ENCODE measurements around the gene ELMO2. TPM values are rescaled to one million over a fixed set of nuclear protein-coding genes. Genes with fewer than 3 reads are reported as not detected.

The ELMO2 gene
- total and polyA plus RNA-seq, 4 donors, result 19.6 to 56.5 (median 45.9) TPM

- TF ChIP-seq CTCF (IDR thresholded peaks at IDR 0.05; ENCODE audit: control extremely low read depth, extremely low read depth), result no peak
- no peak for DNase-seq
- Histone ChIP-seq H3K36me3 (ENCODE audit: control insufficient read depth in 4 of 4, insufficient read depth in 4 of 4, low read length in 4 of 4) (peaks cover 0 to 27% (median 10%) of the 10 kb centered on the region in 4 donors), H3K9ac (ENCODE audit: insufficient read depth in 1 of 2, low read length in 2 of 2) (no peak overlapping the region), H3K4me1 (ENCODE audit: control insufficient read depth in 5 of 5, insufficient read depth in 5 of 5, low read length in 5 of 5) (peaks cover 0 to 13% (median 8%) of the 10 kb centered on the region in 5 donors), H3K4me3 (no peak overlapping the region), H3K27ac (ENCODE audit: low read depth in 1 of 2, low read length in 1 of 2) (peak overlapping the region in 1 of 2 donors; percentile 23), H3K27me3 (ENCODE audit: control insufficient read depth in 3 of 3, insufficient read depth in 3 of 3, low read length in 2 of 3) (no peaks in the 10 kb centered on the region), H3K9me3 (ENCODE audit: control insufficient read depth in 4 of 4, insufficient read depth in 3 of 4, low read length in 3 of 4) (no peaks in the 10 kb centered on the region)
- no peak for ATAC-seq (ENCODE audit: insufficient read depth, low FRiP score)
- WGBS, 2 donors, result 29 to 56% methylated on average over 10 of the region's 10 CpGs
Observed at GRCh38 chr20:46359233-46359751, 47.1 kb downstream of the ELMO2 start.

GRCh38 chr20:46358346-46359058 is 47.9 kb downstream of the ELMO2 start:
- H3K9ac ChIP-seq (ENCODE audit: insufficient read depth in 1 of 2, low read length in 2 of 2), result no peak overlapping the region
- TF ChIP-seq CTCF (IDR thresholded peaks at IDR 0.05; ENCODE audit: control extremely low read depth, extremely low read depth), result no peak
- ATAC-seq (ENCODE audit: insufficient read depth, low FRiP score) (no peak), DNase-seq (no peak)
- H3K27me3 ChIP-seq (ENCODE audit: control insufficient read depth in 3 of 3, insufficient read depth in 3 of 3, low read length in 2 of 3), result no peaks in the 10 kb centered on the region
- WGBS, 2 donors, result 64 to 78% methylated on average over 19 of the region's 19 CpGs
- H3K4me3 ChIP-seq, result no peak overlapping the region
- no peaks in the 10 kb centered on the region for H3K9me3 ChIP-seq (ENCODE audit: control insufficient read depth in 4 of 4, insufficient read depth in 3 of 4, low read length in 3 of 4)
- H3K27ac ChIP-seq (ENCODE audit: low read depth in 1 of 2, low read length in 1 of 2), result peak overlapping the region in 1 of 2 donors; percentile 23
- H3K4me1 ChIP-seq (ENCODE audit: control insufficient read depth in 5 of 5, insufficient read depth in 5 of 5, low read length in 5 of 5), result peaks cover 0 to 13% (median 8%) of the 10 kb centered on the region in 5 donors
- peaks cover 0 to 27% (median 10%) of the 10 kb centered on the region in 4 donors for H3K36me3 ChIP-seq (ENCODE audit: control insufficient read depth in 4 of 4, insufficient read depth in 4 of 4, low read length in 4 of 4)

GRCh38 chr20:46357030-46357514 is 49.3 kb downstream of the ELMO2 start:
- peaks cover 0 to 13% (median 4%) of the 10 kb centered on the region in 5 donors for H3K4me1 ChIP-seq (ENCODE audit: control insufficient read depth in 5 of 5, insufficient read depth in 5 of 5, low read length in 5 of 5)
- WGBS, 2 donors, result 8 to 10% methylated on average over 13 of the region's 13 CpGs

More at GRCh38 chr20:46357030-46357514, 49.3 kb downstream of the ELMO2 start:
- Histone ChIP-seq H3K9me3 (ENCODE audit: control insufficient read depth in 4 of 4, insufficient read depth in 3 of 4, low read length in 3 of 4) (no peaks in the 10 kb centered on the region), H3K4me3 (no peak overlapping the region), H3K27ac (ENCODE audit: low read depth in 1 of 2, low read length in 1 of 2) (peak overlapping the region in 1 of 2 donors; percentile 2), H3K27me3 (ENCODE audit: control insufficient read depth in 3 of 3, insufficient read depth in 3 of 3, low read length in 2 of 3) (no peaks in the 10 kb centered on the region), H3K9ac (ENCODE audit: insufficient read depth in 1 of 2, low read length in 2 of 2) (no peak overlapping the region), H3K36me3 (ENCODE audit: control insufficient read depth in 4 of 4, insufficient read depth in 4 of 4, low read length in 4 of 4) (peaks cover 0 to 25% (median 8%) of the 10 kb centered on the region in 4 donors)
- ATAC-seq (ENCODE audit: insufficient read depth, low FRiP score) (no peak), DNase-seq (no peak)
- TF ChIP-seq CTCF (IDR thresholded peaks at IDR 0.05; ENCODE audit: control extremely low read depth, extremely low read depth), result no peak
